Ovary (tissue), 9 donors: ENCODE measurements around the gene YPEL4. TPM values are rescaled to one million over a fixed set of nuclear protein-coding genes. Genes with fewer than 3 reads are reported as not detected.

Experiments used
- DNase-seq, 5 donors: peaks; one replicate each; pipeline ENCODE4 v3.0.0-alpha.2; 2019 to 2020
- H3K27ac ChIP-seq, 2 donors: fragments of 200-600 bp; one replicate each; pipeline versions ENCODE4 v1.5.1 to v1.8.0; 2019 to 2022
- H3K27me3 ChIP-seq: fragments of 200-600 bp; one replicate; pipeline ENCODE4 v1.8.0; 2022
- H3K36me3 ChIP-seq: fragments of 200-600 bp; sonication (generic); one replicate; pipeline ENCODE4 v1.5.1; 2019
- H3K4me1 ChIP-seq: one replicate; pipeline ENCODE4 v1.8.1; 2013; ENCODE audit warnings: mild to moderate bottlenecking, moderate library complexity; ENCODE audit not compliant: insufficient read depth
- H3K4me3 ChIP-seq: fragments of 200-600 bp; sonication (generic); one replicate; pipeline ENCODE4 v1.5.1; 2017
- H3K9me3 ChIP-seq, 2 donors: fragments of 200-600 bp in 1 of 2; sonication (generic) in 1 of 2; one replicate each; pipeline versions ENCODE4 v1.5.1 to v1.8.1; 2013 to 2019; ENCODE audit warnings: mild to moderate bottlenecking in 1 of 2, moderate library complexity in 1 of 2
- EP300 ChIP-seq: sonication (generic); formaldehyde crosslinking; IDR thresholded peaks from one replicate; pipeline ENCODE4 v1.6.1; 2017; ENCODE audit warnings: antibody characterized with exemption
- POLR2A ChIP-seq: fragments of 450-650 bp; IDR thresholded peaks from one replicate; pipeline ENCODE4 v1.6.1; 2017; ENCODE audit warnings: antibody characterized with exemption, mild to moderate bottlenecking, moderate library complexity
- WGBS, 3 donors: extraction: QIAGEN DNeasy Blood & Tissue Kit in 1 of 3; methylation state at CpG; one replicate each; pipeline versions ENCODE4 v1.1.5 to v1.1.7; 2013 to 2017; 5-methylcytosine and 5-hydroxymethylcytosine counted together
- intact Hi-C, 4 donors: fragments of 100-400 bp; cut with DNase I; formaldehyde crosslinking; loops; one replicate each; pipeline versions ENCODE4 v1.11.0 to v1.15.1; 2022 to 2023
- polyA plus RNA-seq, 2 donors: library from polyadenylated mRNA; stranded (reverse); fragments of 200-250 nt in 1 of 2; fragments of 350-450 nt in 1 of 2; fragmentation: Illumina TruSeq in 1 of 2; extraction: RNeasy Lipid Tissue Mini Kit (QIAGEN cat#74804) in 1 of 2; gene quantifications; one replicate each; pipeline ENCODE4 v1.2.3, GENCODE V29; 2013 to 2014
- total RNA-seq, 7 donors: library from RNA; depleted of rRNA in 2 of 7; stranded (reverse); fragments of >200 nt in 2 of 7; fragmentation: NEBNext Ultra II Directional in 3 of 7; extraction: Animal tissue kit (Norgen Biotek cat#: 25700) in 3 of 7; gene quantifications; one replicate each; pipeline versions ENCODE4 v1.1.0 to v1.2.4, GENCODE V29; 2016 to 2023
- TF ChIP-seq, protein P1 (sequence below), 3 donors: fragments of 450-650 bp in 2 of 3; fragments of 200-600 bp in 1 of 3; IDR thresholded peaks; one replicate each; pipeline versions ENCODE4 v1.5.1 to v1.8.0; 2016 to 2022; ENCODE audit warnings: antibody characterized with exemption in 3 of 3, mild to moderate bottlenecking in 1 of 3
- donor health status: DM: no; HTN: no; CAD: no; lungs with moderate emphysema.
- donor health status: DM: no; HTN: no; CAD: no.
- donor health status: Bipolar disorder and iron deficiency.
- donor health status: DM: yes; HTN: yes; CAD: no.
- donor health status: DM: no; HTN: no; CAD: no.
- donor health status: DM: yes; HTN: yes; CAD: no.

YPEL4 gene
- total and polyA plus RNA-seq, 9 donors: 2.1 to 15.3 (median 6.5) TPM

- DNase-seq: no peak
- TF ChIP-seq EP300 (no peak), POLR2A (no peak)
- TF ChIP-seq, protein P1, sequence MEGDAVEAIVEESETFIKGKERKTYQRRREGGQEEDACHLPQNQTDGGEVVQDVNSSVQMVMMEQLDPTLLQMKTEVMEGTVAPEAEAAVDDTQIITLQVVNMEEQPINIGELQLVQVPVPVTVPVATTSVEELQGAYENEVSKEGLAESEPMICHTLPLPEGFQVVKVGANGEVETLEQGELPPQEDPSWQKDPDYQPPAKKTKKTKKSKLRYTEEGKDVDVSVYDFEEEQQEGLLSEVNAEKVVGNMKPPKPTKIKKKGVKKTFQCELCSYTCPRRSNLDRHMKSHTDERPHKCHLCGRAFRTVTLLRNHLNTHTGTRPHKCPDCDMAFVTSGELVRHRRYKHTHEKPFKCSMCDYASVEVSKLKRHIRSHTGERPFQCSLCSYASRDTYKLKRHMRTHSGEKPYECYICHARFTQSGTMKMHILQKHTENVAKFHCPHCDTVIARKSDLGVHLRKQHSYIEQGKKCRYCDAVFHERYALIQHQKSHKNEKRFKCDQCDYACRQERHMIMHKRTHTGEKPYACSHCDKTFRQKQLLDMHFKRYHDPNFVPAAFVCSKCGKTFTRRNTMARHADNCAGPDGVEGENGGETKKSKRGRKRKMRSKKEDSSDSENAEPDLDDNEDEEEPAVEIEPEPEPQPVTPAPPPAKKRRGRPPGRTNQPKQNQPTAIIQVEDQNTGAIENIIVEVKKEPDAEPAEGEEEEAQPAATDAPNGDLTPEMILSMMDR (IDR thresholded peaks at IDR 0.05): no peak
- Histone ChIP-seq H3K9me3 (no peaks in the 10 kb centered on the region), H3K36me3 (no peaks in the 10 kb centered on the region), H3K4me1 (no peaks in the 10 kb centered on the region), H3K4me3 (no peak overlapping the region), H3K27ac (no peak overlapping the region), H3K27me3 (no peaks in the 10 kb centered on the region)
- intact Hi-C loops: no loop called here
- 57 to 61% (median 58%) methylated on average over 5 of the region's 5 CpGs for WGBS, 3 donors
Measured at GRCh38 chr11:57632116-57632515, 17.6 kb downstream of the YPEL4 start.

GRCh38 chr11:57630171-57630570 is 19.5 kb downstream of the YPEL4 start:
- WGBS, 3 donors: 43 to 63% (median 45%) methylated on average over 2 of the region's 2 CpGs
- H3K4me1 ChIP-seq: no peaks in the 10 kb centered on the region
- no peak for TF ChIP-seq POLR2A
- TF ChIP-seq, protein P1 (IDR thresholded peaks at IDR 0.05): no peak
- no peak for TF ChIP-seq EP300
- intact Hi-C loops: no loop called here
- H3K9me3 ChIP-seq: no peaks in the 10 kb centered on the region
- no peak overlapping the region for H3K4me3 ChIP-seq
- DNase-seq: no peak
- H3K36me3 ChIP-seq: no peaks in the 10 kb centered on the region
- H3K27ac ChIP-seq: no peak overlapping the region
- H3K27me3 ChIP-seq: no peaks in the 10 kb centered on the region

DNA sequence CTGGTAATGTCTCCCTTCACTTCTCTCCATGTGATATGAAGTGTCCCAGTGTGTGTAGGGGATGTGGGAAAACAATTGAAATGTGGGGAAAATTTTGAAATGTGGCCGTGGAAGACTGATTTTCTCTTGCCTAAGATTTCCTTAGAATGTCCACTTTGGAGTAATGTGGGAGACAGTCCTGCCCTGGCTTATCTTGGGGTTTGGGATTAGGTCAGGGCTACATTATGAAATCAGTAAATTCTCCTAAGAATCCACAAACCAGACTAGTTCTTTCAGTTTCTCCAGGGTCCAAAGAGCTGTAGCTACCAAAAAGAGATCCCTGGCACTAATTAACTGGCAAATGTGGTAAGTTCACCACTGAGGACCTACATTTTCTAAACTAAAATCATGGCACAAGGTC is 22.8 kb downstream of the YPEL4 start:
- 39 to 65% (median 43%) methylated on average over 1 of the region's 1 CpG for WGBS, 3 donors
- Histone ChIP-seq H3K4me1 (no peaks in the 10 kb centered on the region), H3K4me3 (no peak overlapping the region), H3K27ac (no peak overlapping the region), H3K9me3 (no peaks in the 10 kb centered on the region), H3K27me3 (no peaks in the 10 kb centered on the region), H3K36me3 (no peaks in the 10 kb centered on the region)
- intact Hi-C loops: no loop called here
- TF ChIP-seq, protein P1 (IDR thresholded peaks at IDR 0.05): no peak
- TF ChIP-seq EP300 (no peak), POLR2A (no peak)
- DNase-seq: no peak

DNA sequence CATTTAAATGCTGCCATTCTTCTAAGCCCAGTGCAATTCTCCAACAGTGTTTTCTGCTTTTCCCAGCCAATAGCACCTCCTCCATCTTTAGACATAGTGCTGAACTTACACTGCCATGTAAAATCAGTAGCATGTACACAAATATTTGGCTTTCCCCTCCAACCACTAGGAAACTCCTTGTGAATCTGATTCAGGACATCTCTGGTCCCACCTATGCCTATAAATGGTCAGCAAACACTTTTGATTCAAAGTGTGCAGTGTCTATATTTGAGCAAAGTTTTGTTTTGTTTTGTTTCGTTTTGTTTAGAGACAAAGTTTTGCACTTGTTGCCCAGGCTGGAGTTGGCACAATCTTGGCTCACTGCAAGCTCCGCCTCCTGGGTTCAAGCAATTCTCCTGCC is 24.8 kb downstream of the YPEL4 start:
- Histone ChIP-seq H3K27ac (no peak overlapping the region), H3K36me3 (no peaks in the 10 kb centered on the region), H3K9me3 (no peaks in the 10 kb centered on the region), H3K27me3 (no peaks in the 10 kb centered on the region), H3K4me3 (no peak overlapping the region), H3K4me1 (no peaks in the 10 kb centered on the region)
- intact Hi-C loops: no loop called here
- TF ChIP-seq POLR2A (no peak), EP300 (no peak)
- TF ChIP-seq, protein P1 (IDR thresholded peaks at IDR 0.05): no peak
- DNase-seq: no peak
- WGBS, 3 donors: 80 to 87% (median 84%) methylated on average over 2 of the region's 2 CpGs

DNA sequence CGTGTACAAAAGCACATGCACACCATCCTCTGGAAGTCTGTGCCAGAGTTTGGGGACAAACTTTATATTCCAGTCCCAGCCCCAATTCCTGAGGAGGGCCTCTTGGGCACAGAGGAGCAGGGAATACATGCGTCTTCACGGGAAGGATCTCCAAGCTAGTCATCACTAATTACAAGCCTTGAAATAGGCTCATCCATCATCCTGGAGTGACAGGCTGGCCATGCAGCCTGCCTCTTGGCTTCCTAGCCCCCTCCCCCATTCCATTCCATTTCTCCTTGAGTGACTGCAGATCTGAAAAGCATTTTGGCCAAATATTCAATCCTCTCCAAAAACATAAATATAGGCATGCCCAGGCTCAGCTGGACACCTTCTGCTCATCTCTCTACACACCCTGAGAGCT is 27.4 kb downstream of the YPEL4 start:
- intact Hi-C loops: no loop called here

More for the DNA sequence above, 27.4 kb downstream of the YPEL4 start:
- WGBS, 3 donors: 51 to 65% (median 57%) methylated on average over 3 of the region's 3 CpGs
- Histone ChIP-seq H3K27ac (no peak overlapping the region), H3K36me3 (no peaks in the 10 kb centered on the region), H3K4me1 (no peaks in the 10 kb centered on the region), H3K27me3 (no peaks in the 10 kb centered on the region), H3K4me3 (no peak overlapping the region), H3K9me3 (no peaks in the 10 kb centered on the region)
- TF ChIP-seq EP300: no peak
- no peak for DNase-seq
